K562 (cell line): Measurements from ENCODE around the gene RPUSD2. TPM values are rescaled to one million over a fixed set of nuclear protein-coding genes. Genes with fewer than 3 reads are reported as not detected.
A peak's percentile ranks its signal among the peaks of the same experiment; 100 is the strongest.

Experiments
- ASH1L ChIP-seq: fragments of 450-650 bp; IDR thresholded peaks from 2 replicates; pipeline ENCODE4 v1.6.1; 2018; ENCODE audit warnings: borderline replicate concordance, mild to moderate bottlenecking, low read depth; ENCODE audit not compliant: partially characterized antibody
- BCOR ChIP-seq: fragments of 450-650 bp; IDR thresholded peaks from 2 replicates; pipeline ENCODE4 v1.6.1; 2016
- EGR1 ChIP-seq: fragments of 450-650 bp; conservative IDR thresholded peaks from 2 replicates; pipeline ENCODE4 v1.6.1; 2017; ENCODE audit warnings: mild to moderate bottlenecking
- ETS2 ChIP-seq: IDR thresholded peaks from 2 replicates; pipeline ENCODE4 v1.6.1; 2016; ENCODE audit warnings: borderline replicate concordance, missing genetic modification characterization, mild to moderate bottlenecking, moderate library complexity, missing compliant biosample characterization; ENCODE audit not compliant: poor library complexity, severe bottlenecking
- FIP1L1 ChIP-seq: fragments of 200-400 bp; formaldehyde crosslinking; IDR thresholded peaks from 2 replicates; pipeline ENCODE4 v1.6.1; 2018; ENCODE audit warnings: mild to moderate bottlenecking, low read depth, low read length; ENCODE audit not compliant: poor library complexity, severe bottlenecking
- HDAC6 ChIP-seq: IDR thresholded peaks from 2 replicates; pipeline ENCODE4 v1.6.1; 2012; ENCODE audit warnings: low read depth, mild to moderate bottlenecking, control low read depth, inconsistent platforms, low read length, moderate library complexity
- HMGN3 ChIP-seq: IDR thresholded peaks from 2 replicates; pipeline ENCODE4 v1.6.1; 2011; ENCODE audit warnings: borderline replicate concordance, low read depth, mild to moderate bottlenecking, mixed read lengths, low read length; ENCODE audit not compliant: insufficient read length; ENCODE audit errors: extremely low read depth
- MAZ ChIP-seq, 2 experiments: fragments of 450-650 bp in 1 of 2; sonication (generic) in 1 of 2; formaldehyde crosslinking; IDR thresholded peaks in 1 of 2; conservative IDR thresholded peaks in 1 of 2; 2 replicates each; pipeline versions ENCODE4 v1.4.0 to v1.5.0; 2020; ENCODE audit warnings: mild to moderate bottlenecking in 1 of 2, missing genetic modification reagents in 1 of 2
- MTA3 ChIP-seq: fragments of 450-650 bp; formaldehyde crosslinking; IDR thresholded peaks from 2 replicates; pipeline ENCODE4 v1.6.1; 2017; ENCODE audit warnings: mild to moderate bottlenecking, borderline replicate concordance
- NONO ChIP-seq, 2 experiments: fragments of 200-400 bp in 1 of 2; fragments of 450-650 bp in 1 of 2; formaldehyde crosslinking in 1 of 2; IDR thresholded peaks; 2 replicates each; pipeline ENCODE4 v1.6.1; 2017; ENCODE audit warnings: low read depth in 2 of 2, mild to moderate bottlenecking in 2 of 2, moderate library complexity in 2 of 2, low read length in 1 of 2
- NUFIP1 ChIP-seq: fragments of 450-650 bp; IDR thresholded peaks from 2 replicates; pipeline ENCODE4 v1.6.1; 2018; ENCODE audit not compliant: partially characterized antibody
- PRPF4 ChIP-seq: fragments of 200-400 bp; formaldehyde crosslinking; IDR thresholded peaks from one replicate; pipeline ENCODE4 v1.6.1; 2017; ENCODE audit warnings: low read length, low read depth, mild to moderate bottlenecking; ENCODE audit not compliant: insufficient read depth, poor library complexity, severe bottlenecking
- SMAD1 ChIP-seq: fragments of 150-350 bp; IDR thresholded peaks from 2 replicates; pipeline ENCODE4 v1.6.1; 2014; ENCODE audit warnings: low read length, low read depth; ENCODE audit not compliant: partially characterized antibody
- VEZF1 ChIP-seq: fragments of 200-800 bp; sonication (Bioruptor generic); IDR thresholded peaks from 2 replicates; pipeline ENCODE4 v1.6.1; 2017; ENCODE audit warnings: missing genetic modification characterization, missing compliant biosample characterization
- XRCC3 ChIP-seq: fragments of 450-650 bp; IDR thresholded peaks from 2 replicates; pipeline ENCODE4 v1.6.1; 2017; ENCODE audit warnings: mild to moderate bottlenecking, moderate library complexity
- YY1 ChIP-seq, 3 experiments: IDR thresholded peaks; 2 replicates each; pipeline ENCODE4 v1.6.1; 2011; ENCODE audit warnings: low read length in 2 of 3, mild to moderate bottlenecking in 2 of 3, moderate library complexity in 2 of 3, borderline replicate concordance in 1 of 3, control low read depth in 1 of 3, low read depth in 1 of 3; ENCODE audit not compliant: insufficient read depth in 3 of 3, insufficient replicate concordance in 2 of 3, control insufficient read depth in 1 of 3, insufficient read length in 1 of 3; ENCODE audit errors: extremely low read depth in 1 of 3
- ZFP30 ChIP-seq: fragments of 250-450 bp; sonication (Bioruptor Pico); IDR thresholded peaks from 2 replicates; pipeline ENCODE4 v1.8.0; 2022; ENCODE audit warnings: moderate library complexity, mild to moderate bottlenecking, inconsistent platforms, borderline replicate concordance
- ZNF124 ChIP-seq: sonication (generic); formaldehyde crosslinking; IDR thresholded peaks from 2 replicates; pipeline ENCODE4 v1.8.1; 2022; ENCODE audit warnings: missing genetic modification reagents
- ZNF316 ChIP-seq: fragments of 450-650 bp; IDR thresholded peaks from 2 replicates; pipeline ENCODE4 v1.6.1; 2016
- ZNF408 ChIP-seq: fragments of 250-450 bp; sonication (Bioruptor Pico); IDR thresholded peaks from 2 replicates; pipeline ENCODE4 v1.4.0; 2020; ENCODE audit warnings: low read depth, mild to moderate bottlenecking, moderate library complexity
- ZNF445 ChIP-seq: fragments of 250-450 bp; sonication (Bioruptor Pico); IDR thresholded peaks from 2 replicates; pipeline ENCODE4 v1.4.0; 2020; ENCODE audit warnings: low read depth, mild to moderate bottlenecking, moderate library complexity
- ZNF551 ChIP-seq: fragments of 250-450 bp; sonication (Bioruptor Pico); IDR thresholded peaks from 2 replicates; pipeline ENCODE4 v1.5.0; 2021; ENCODE audit warnings: mild to moderate bottlenecking, moderate library complexity
- ZNF76 ChIP-seq: fragments of 250-450 bp; sonication (Bioruptor Pico); IDR thresholded peaks from 2 replicates; pipeline ENCODE4 v1.4.0; 2020; ENCODE audit warnings: mild to moderate bottlenecking, moderate library complexity, borderline replicate concordance
- polyA plus RNA-seq, 8 experiments: library from polyadenylated mRNA; depleted of rRNA in 4 of 8; stranded (reverse) in 5 of 8; unstranded in 3 of 8; fragments of >200 nt; fragmentation: Nextera tagmentation in 2 of 8; fragmentation: Illumina TruSeq in 1 of 8; extraction: Ambion mirVana in 2 of 8; extraction: Trizol in 1 of 8; gene quantifications; 2 replicates each; pipeline versions ENCODE4 v1.2.1 to v1.2.3, GENCODE V29; 2011 to 2014; ENCODE audit warnings: inconsistent platforms in 1 of 8, missing spikeins in 1 of 8
- total RNA-seq, 7 experiments: library from RNA; depleted of rRNA in 6 of 7; stranded (reverse); fragments of >200 nt in 6 of 7; fragmentation: Illumina TruSeq in 2 of 7; extraction: Trizol in 2 of 7; gene quantifications; 2 replicates each; pipeline versions ENCODE4 v1.2.1 to v1.2.3, GENCODE V29; 2011 to 2021; ENCODE audit warnings: low replicate concordance in 1 of 7
- TF ChIP-seq, protein P1 (sequence below): sonication (generic); formaldehyde crosslinking; IDR thresholded peaks from 2 replicates; pipeline ENCODE4 v1.9.0; 2022; ENCODE audit warnings: mild to moderate bottlenecking, missing genetic modification reagents

The RPUSD2 gene
- total and polyA plus RNA-seq, 9 of the 15 experiments (the other 6 are each of a cell fraction or from before 2014, with no cell fraction given) = 3.7 to 30.2 (median 14.3) TPM

- no peak for TF ChIP-seq ZNF408
- TF ChIP-seq ZNF551 (CRISPR knock-in tag) = no peak
- TF ChIP-seq, protein P1, sequence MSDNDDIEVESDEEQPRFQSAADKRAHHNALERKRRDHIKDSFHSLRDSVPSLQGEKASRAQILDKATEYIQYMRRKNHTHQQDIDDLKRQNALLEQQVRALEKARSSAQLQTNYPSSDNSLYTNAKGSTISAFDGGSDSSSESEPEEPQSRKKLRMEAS (CRISPR knock-in tag) = peak; percentile 84
- no peak for TF ChIP-seq PRPF4
- peak; percentile 69; the same call in 1 of the 2 replicates for TF ChIP-seq VEZF1 (CRISPR knock-in tag)
- TF ChIP-seq BCOR = 0 out of 2 replicates have a peak, but pooled peaks have one; percentile 11
- TF ChIP-seq HDAC6 = no peak
- TF ChIP-seq YY1 (IDR thresholded peaks at IDR 0.05; ENCODE audit: borderline replicate concordance in 1 of 3, control insufficient read depth in 1 of 3, extremely low read depth in 1 of 3, insufficient read depth in 3 of 3, insufficient read length in 1 of 3, insufficient replicate concordance in 2 of 3, low read depth in 1 of 3, low read length in 2 of 3) = no peak
- TF ChIP-seq ZFP30 (CRISPR knock-in tag) = no peak
- TF ChIP-seq MTA3 = no peak; the same call in 1 of the 2 replicates
- no peak for TF ChIP-seq FIP1L1
- no peak for TF ChIP-seq HMGN3
- TF ChIP-seq SMAD1 = no peak
- no peak for TF ChIP-seq NONO (IDR thresholded peaks at IDR 0.05; ENCODE audit: low read depth in 2 of 2, low read length in 1 of 2)
- no peak for TF ChIP-seq NUFIP1
- no peak for TF ChIP-seq ETS2 (tag)
- TF ChIP-seq ZNF316 = 0 out of 2 replicates have a peak, but pooled peaks have one; percentile 9
- TF ChIP-seq MAZ (CRISPR knock-in tag; conservative IDR thresholded peaks at IDR 0.05 in 1 of 2, IDR thresholded peaks at IDR 0.05 in 1 of 2) = peak; percentile 31 to 63; a peak in 2 of 4 replicates
- TF ChIP-seq EGR1 = no peak
- no peak for TF ChIP-seq ZNF76 (CRISPR knock-in tag)
- TF ChIP-seq ASH1L = no peak
- no peak for TF ChIP-seq XRCC3
- TF ChIP-seq ZNF124 (CRISPR knock-in tag) = no peak
- no peak for TF ChIP-seq ZNF445 (CRISPR knock-in tag)
Observed at GRCh38 chr15:40564591-40565332, 4.3 kb upstream of the RPUSD2 start, which contains the start of gene CCDC32 (continued).
